Astrocyte (in vitro differentiated cells and primary cell): ENCODE results near the gene AKAP12. TPM values are rescaled to one million over a fixed set of nuclear protein-coding genes. Genes with fewer than 3 reads are reported as not detected.

Experiments
- DNase-seq: peaks from one replicate; pipeline ENCODE4 v3.0.0-alpha.2; 2010; ENCODE audit warnings: low read depth
- FAIRE-seq: peaks from 2 replicates; lab custom pipeline; 2011; peaks lifted over from hg19 to GRCh38; lab: Jason Lieb, UNC
- H2AFZ ChIP-seq: 2 replicates; pipeline ENCODE4 v1.6.0; 2012; ENCODE audit warnings: low read depth, low read length, inconsistent platforms
- H3K27ac ChIP-seq: 2 replicates; pipeline ENCODE4 v1.5.1; 2011; ENCODE audit warnings: low read depth, low read length, inconsistent platforms
- H3K27me3 ChIP-seq: 2 replicates; pipeline ENCODE4 v1.6.0; 2011; ENCODE audit warnings: low read length, inconsistent platforms; ENCODE audit not compliant: insufficient read depth
- H3K36me3 ChIP-seq: 2 replicates; pipeline ENCODE4 v1.5.1; 2011; ENCODE audit warnings: low read length, inconsistent platforms; ENCODE audit not compliant: insufficient read depth
- H3K4me1 ChIP-seq: 2 replicates; pipeline ENCODE4 v1.5.1; 2011; ENCODE audit warnings: low read length, inconsistent platforms; ENCODE audit not compliant: insufficient read depth
- H3K4me2 ChIP-seq: 2 replicates; pipeline ENCODE4 v1.6.0; 2012; ENCODE audit warnings: low read length, inconsistent platforms
- H3K4me3 ChIP-seq: 2 replicates; pipeline ENCODE4 v1.5.1; 2011; ENCODE audit warnings: low read depth, mild to moderate bottlenecking, low read length, inconsistent platforms; ENCODE audit not compliant: insufficient read depth
- H3K79me2 ChIP-seq: 2 replicates; pipeline ENCODE4 v1.6.0; 2012; ENCODE audit warnings: mild to moderate bottlenecking, low read length, inconsistent platforms; ENCODE audit not compliant: insufficient read depth
- H3K9ac ChIP-seq: 2 replicates; pipeline ENCODE4 v1.6.0; 2012; ENCODE audit warnings: mild to moderate bottlenecking, low read length, inconsistent platforms
- H3K9me3 ChIP-seq: 2 replicates; pipeline ENCODE4 v1.5.1; 2012; ENCODE audit warnings: low read depth, mild to moderate bottlenecking, low read length, inconsistent platforms; ENCODE audit not compliant: insufficient read depth
- H4K20me1 ChIP-seq: 2 replicates; pipeline ENCODE4 v1.6.0; 2012; ENCODE audit warnings: low read length, inconsistent platforms; ENCODE audit not compliant: insufficient read depth
- H3K27ac Mint-ChIP-seq: one replicate; pipeline ENCODE4 v1.8.0; 2021; ENCODE audit warnings: mild to moderate bottlenecking, mixed read lengths; ENCODE audit not compliant: unreplicated experiment
- H3K27me3 Mint-ChIP-seq: one replicate; pipeline ENCODE4 v1.8.0; 2021; ENCODE audit warnings: low read depth, mixed read lengths; ENCODE audit not compliant: unreplicated experiment
- H3K36me3 Mint-ChIP-seq: one replicate; pipeline ENCODE4 v1.8.0; 2021; ENCODE audit warnings: low read depth, mixed read lengths; ENCODE audit not compliant: unreplicated experiment
- H3K4me1 Mint-ChIP-seq: one replicate; pipeline ENCODE4 v1.8.0; 2021; ENCODE audit warnings: low read depth, mixed read lengths; ENCODE audit not compliant: unreplicated experiment
- H3K4me3 Mint-ChIP-seq: one replicate; pipeline ENCODE4 v1.8.0; 2021; ENCODE audit warnings: mild to moderate bottlenecking, moderate library complexity, mixed read lengths; ENCODE audit not compliant: unreplicated experiment
- H3K9me3 Mint-ChIP-seq: one replicate; pipeline ENCODE4 v1.8.0; 2021; ENCODE audit warnings: mild to moderate bottlenecking, mixed read lengths; ENCODE audit not compliant: unreplicated experiment
- CTCF ChIP-seq: IDR thresholded peaks from 2 replicates; pipeline ENCODE4 v1.5.1; 2011; ENCODE audit warnings: low read depth, mild to moderate bottlenecking, inconsistent platforms, low read length, moderate library complexity; ENCODE audit not compliant: insufficient read depth
- EZH2 ChIP-seq: IDR thresholded peaks from 2 replicates; pipeline ENCODE4 v1.6.1; 2012; ENCODE audit warnings: mild to moderate bottlenecking, low read length, inconsistent platforms; ENCODE audit not compliant: insufficient read depth
- total RNA-seq: library from RNA; stranded (reverse); gene quantifications from 2 replicates; pipeline ENCODE4 v1.2.1, GENCODE V29; 2021

The AKAP12 gene
- total RNA-seq, 1 donor from 2014 or later: 115 TPM

DNA sequence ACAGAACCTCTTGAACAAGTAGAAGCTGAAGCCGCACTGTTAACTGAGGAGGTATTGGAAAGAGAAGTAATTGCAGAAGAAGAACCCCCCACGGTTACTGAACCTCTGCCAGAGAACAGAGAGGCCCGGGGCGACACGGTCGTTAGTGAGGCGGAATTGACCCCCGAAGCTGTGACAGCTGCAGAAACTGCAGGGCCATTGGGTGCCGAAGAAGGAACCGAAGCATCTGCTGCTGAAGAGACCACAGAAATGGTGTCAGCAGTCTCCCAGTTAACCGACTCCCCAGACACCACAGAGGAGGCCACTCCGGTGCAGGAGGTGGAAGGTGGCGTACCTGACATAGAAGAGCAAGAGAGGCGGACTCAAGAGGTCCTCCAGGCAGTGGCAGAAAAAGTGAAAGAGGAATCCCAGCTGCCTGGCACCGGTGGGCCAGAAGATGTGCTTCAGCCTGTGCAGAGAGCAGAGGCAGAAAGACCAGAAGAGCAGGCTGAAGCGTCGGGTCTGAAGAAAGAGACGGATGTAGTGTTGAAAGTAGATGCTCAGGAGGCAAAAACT, 111.5 kb downstream of the AKAP12 start:
- no peak overlapping the region for H3K27ac ChIP-seq
- Mint-ChIP-seq H3K4me1 (no peaks in the 10 kb centered on the region), H3K27me3 (no peaks in the 10 kb centered on the region), H3K27ac (no peak overlapping the region), H3K4me3 (no peak overlapping the region), H3K9me3 (peaks cover 2% of the 10 kb centered on the region), H3K36me3 (peaks cover 5% of the 10 kb centered on the region)
- H3K27me3 ChIP-seq: no peaks in the 10 kb centered on the region
- TF ChIP-seq CTCF: no peak
- no peak for TF ChIP-seq EZH2
- H3K4me3 ChIP-seq: no peak overlapping the region
- peaks cover 57% of the 10 kb centered on the region for H3K36me3 ChIP-seq
- H2AFZ ChIP-seq: no peak overlapping the region
- peaks cover 78% of the 10 kb centered on the region for H3K79me2 ChIP-seq
- DNase-seq (no peak), FAIRE-seq (no peak)
- no peak overlapping the region for H3K9ac ChIP-seq
- no peaks in the 10 kb centered on the region for H3K9me3 ChIP-seq
- peaks cover 74% of the 10 kb centered on the region for H4K20me1 ChIP-seq
- H3K4me2 ChIP-seq: no peak overlapping the region
- no peaks in the 10 kb centered on the region for H3K4me1 ChIP-seq

- no peaks in the 10 kb centered on the region for H3K9me3 ChIP-seq
- H3K36me3 ChIP-seq: peaks cover 62% of the 10 kb centered on the region
- H2AFZ ChIP-seq: no peak overlapping the region
- FAIRE-seq: no peak
- peaks cover under 1% of the 10 kb centered on the region for H3K4me1 ChIP-seq
- Mint-ChIP-seq H3K27me3 (no peaks in the 10 kb centered on the region), H3K4me1 (no peaks in the 10 kb centered on the region), H3K4me3 (no peak overlapping the region), H3K27ac (no peak overlapping the region), H3K9me3 (peaks cover 2% of the 10 kb centered on the region), H3K36me3 (peaks cover 5% of the 10 kb centered on the region)
- TF ChIP-seq CTCF: no peak
- no peak for TF ChIP-seq EZH2
- DNase-seq: no peak
- no peak overlapping the region for H3K4me2 ChIP-seq
- no peak overlapping the region for H3K9ac ChIP-seq
- peaks cover 73% of the 10 kb centered on the region for H3K79me2 ChIP-seq
- peaks cover 69% of the 10 kb centered on the region for H4K20me1 ChIP-seq
- no peak overlapping the region for H3K4me3 ChIP-seq
- no peaks in the 10 kb centered on the region for H3K27me3 ChIP-seq
- no peak overlapping the region for H3K27ac ChIP-seq
Measured at GRCh38 chr6:151351731-151352130, 112.0 kb downstream of the AKAP12 start.
